DOHH2 (cell line): ENCODE data around the gene GALNT15.

Experiments
- CTCF ChIP-seq: fragments of 200-600 bp; sonication (generic); IDR thresholded peaks from one replicate; pipeline ENCODE4 v1.5.1; 2014; ENCODE audit warnings: antibody characterized with exemption, mild to moderate bottlenecking, low read depth, low read length; ENCODE audit not compliant: poor library complexity, severe bottlenecking
- EZH2phosphoT487 ChIP-seq: fragments of 200-600 bp; sonication (generic); IDR thresholded peaks from 2 replicates; pipeline ENCODE4 v1.6.1; 2017; ENCODE audit warnings: borderline replicate concordance, mild to moderate bottlenecking, antibody characterized with exemption, low read length, moderate library complexity, mixed read lengths

GRCh38 chr3:16174976-16175901 lies 759 bp downstream of the GALNT15 start:
- TF ChIP-seq CTCF = no peak
- no peak for TF ChIP-seq EZH2phosphoT487
